ENCODE measurements around the gene ZC2HC1B. TPM values are rescaled to one million over a fixed set of nuclear protein-coding genes. Genes with fewer than 3 reads are reported as not detected.

ZC2HC1B gene
- total RNA-seq, 1 experiment from 2014 or later: not detected

DNA sequence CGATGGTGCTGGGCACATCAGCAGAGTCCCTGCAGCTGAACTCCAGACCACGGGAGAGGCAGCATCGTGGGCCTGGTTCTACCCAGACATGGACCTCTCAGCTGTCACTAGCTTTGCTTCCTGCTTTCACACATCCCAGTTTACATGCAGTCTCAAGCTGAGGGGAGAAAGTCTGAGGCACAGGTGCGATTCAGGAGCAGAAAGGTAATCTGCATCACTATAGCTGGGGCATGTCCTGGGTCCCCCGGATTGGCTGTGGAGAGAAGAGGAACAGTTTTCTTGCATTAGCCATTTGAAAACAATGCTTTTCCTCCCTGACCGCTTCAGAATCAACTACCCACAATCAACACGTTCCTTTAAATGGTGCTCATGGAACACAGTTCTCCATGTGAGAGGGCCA lies 83.9 kb downstream of the ZC2HC1B start:
- H3K4me2 ChIP-seq (ENCODE audit: insufficient read depth, insufficient read length, low read length): no peak overlapping the region
- WGBS (ENCODE audit: extremely low coverage, insufficient read length, low lambda C conversion rate): no CpG with 5 or more reads among the region's 7 CpGs
- H3K36me3 Mint-ChIP-seq (ENCODE audit: insufficient read depth in 1 of 3, low read depth in 3 of 3): 0 out of 7 replicates have a peak, but pooled peaks cover 0 to 5% (median 0%) of the 10 kb centered on the region in 3 experiments

More for the DNA sequence above, 83.9 kb downstream of the ZC2HC1B start:
- Histone ChIP-seq H2AK5ac (ENCODE audit: insufficient read length, low read length) (no peak overlapping the region), H2AFZ (ENCODE audit: low read length) (no peak overlapping the region), H3K27ac (ENCODE audit: insufficient read length, low read depth, low read length) (no peak overlapping the region), H3K18ac (ENCODE audit: insufficient read length, low read depth, low read length) (no peak overlapping the region), H3K9ac (ENCODE audit: extremely low read depth, insufficient read length, low read length) (no peak overlapping the region), H3K14ac (ENCODE audit: insufficient read depth, low read length) (no peak overlapping the region), H2BK120ac (ENCODE audit: low read depth, low read length, poor library complexity, severe bottlenecking) (no peak overlapping the region), H3K9me3 (ENCODE audit: control insufficient read depth, low read depth, low read length) (peaks cover 6% of the 10 kb centered on the region), H4K8ac (replicated peaks; ENCODE audit: insufficient read length, low read depth, low read length) (no peak overlapping the region), H4K5ac (ENCODE audit: insufficient read length, low read depth, low read length) (no peak overlapping the region), H3K23ac (ENCODE audit: insufficient read length, low read depth, low read length) (no peak overlapping the region), H3K4ac (ENCODE audit: low read depth, low read length) (no peak overlapping the region), H4K20me1 (ENCODE audit: control insufficient read depth, insufficient read depth, insufficient read length) (no peaks in the 10 kb centered on the region), H3K79me2 (ENCODE audit: insufficient read depth, low read length) (no peaks in the 10 kb centered on the region), H3K27me3 (ENCODE audit: insufficient read depth, low read length) (no peaks in the 10 kb centered on the region; the same call in 1 of the 2 replicates), H2BK15ac (ENCODE audit: low read depth, low read length) (no peak overlapping the region), H2BK20ac (ENCODE audit: low read depth, low read length, poor library complexity, severe bottlenecking) (no peak overlapping the region), H3K56ac (ENCODE audit: insufficient read length, low read depth, low read length) (no peak overlapping the region), H3T11ph (ENCODE audit: low read length) (no peak overlapping the region), H3K23me2 (ENCODE audit: insufficient read length, low read depth, low read length, poor library complexity, severe bottlenecking) (no peaks in the 10 kb centered on the region), H2BK5ac (ENCODE audit: insufficient read length, low read length) (no peak overlapping the region), H4K91ac (ENCODE audit: insufficient read length, low read depth, low read length) (no peak overlapping the region), H2BK12ac (ENCODE audit: insufficient read length, low read depth, low read length) (no peak overlapping the region), H3K79me1 (ENCODE audit: insufficient read depth, low read depth, low read length, poor library complexity, severe bottlenecking) (no peaks in the 10 kb centered on the region), H3K4me1 (ENCODE audit: insufficient read depth, low read length) (peaks cover 6% of the 10 kb centered on the region; the same call in 1 of the 2 replicates)
- no peak overlapping the region for H3K4me3 Mint-ChIP-seq
- H3K27ac Mint-ChIP-seq: no peak overlapping the region; a peak in 1 of 7 replicates
- DNase-seq: no peak
- TF ChIP-seq, protein P1, sequence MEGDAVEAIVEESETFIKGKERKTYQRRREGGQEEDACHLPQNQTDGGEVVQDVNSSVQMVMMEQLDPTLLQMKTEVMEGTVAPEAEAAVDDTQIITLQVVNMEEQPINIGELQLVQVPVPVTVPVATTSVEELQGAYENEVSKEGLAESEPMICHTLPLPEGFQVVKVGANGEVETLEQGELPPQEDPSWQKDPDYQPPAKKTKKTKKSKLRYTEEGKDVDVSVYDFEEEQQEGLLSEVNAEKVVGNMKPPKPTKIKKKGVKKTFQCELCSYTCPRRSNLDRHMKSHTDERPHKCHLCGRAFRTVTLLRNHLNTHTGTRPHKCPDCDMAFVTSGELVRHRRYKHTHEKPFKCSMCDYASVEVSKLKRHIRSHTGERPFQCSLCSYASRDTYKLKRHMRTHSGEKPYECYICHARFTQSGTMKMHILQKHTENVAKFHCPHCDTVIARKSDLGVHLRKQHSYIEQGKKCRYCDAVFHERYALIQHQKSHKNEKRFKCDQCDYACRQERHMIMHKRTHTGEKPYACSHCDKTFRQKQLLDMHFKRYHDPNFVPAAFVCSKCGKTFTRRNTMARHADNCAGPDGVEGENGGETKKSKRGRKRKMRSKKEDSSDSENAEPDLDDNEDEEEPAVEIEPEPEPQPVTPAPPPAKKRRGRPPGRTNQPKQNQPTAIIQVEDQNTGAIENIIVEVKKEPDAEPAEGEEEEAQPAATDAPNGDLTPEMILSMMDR (conservative IDR thresholded peaks at IDR 0.05): no peak
- peaks cover 4 to 6% of the 10 kb centered on the region in 2 experiments; a peak in 3 of 5 replicates for H3K9me3 Mint-ChIP-seq
- peaks cover 18 to 23% of the 10 kb centered on the region in 2 experiments for H3K4me1 Mint-ChIP-seq
- H3K27me3 Mint-ChIP-seq (ENCODE audit: low read depth): peaks cover 71% of the 10 kb centered on the region
